ENCODE measurements around the gene CYP2S1.
"Not testable (repeated sequence)": the region's sequence is repeated elsewhere in the genome, so short reads cannot be mapped to it uniquely, and the experiment has no call there.

The CYP2S1 gene

DNA sequence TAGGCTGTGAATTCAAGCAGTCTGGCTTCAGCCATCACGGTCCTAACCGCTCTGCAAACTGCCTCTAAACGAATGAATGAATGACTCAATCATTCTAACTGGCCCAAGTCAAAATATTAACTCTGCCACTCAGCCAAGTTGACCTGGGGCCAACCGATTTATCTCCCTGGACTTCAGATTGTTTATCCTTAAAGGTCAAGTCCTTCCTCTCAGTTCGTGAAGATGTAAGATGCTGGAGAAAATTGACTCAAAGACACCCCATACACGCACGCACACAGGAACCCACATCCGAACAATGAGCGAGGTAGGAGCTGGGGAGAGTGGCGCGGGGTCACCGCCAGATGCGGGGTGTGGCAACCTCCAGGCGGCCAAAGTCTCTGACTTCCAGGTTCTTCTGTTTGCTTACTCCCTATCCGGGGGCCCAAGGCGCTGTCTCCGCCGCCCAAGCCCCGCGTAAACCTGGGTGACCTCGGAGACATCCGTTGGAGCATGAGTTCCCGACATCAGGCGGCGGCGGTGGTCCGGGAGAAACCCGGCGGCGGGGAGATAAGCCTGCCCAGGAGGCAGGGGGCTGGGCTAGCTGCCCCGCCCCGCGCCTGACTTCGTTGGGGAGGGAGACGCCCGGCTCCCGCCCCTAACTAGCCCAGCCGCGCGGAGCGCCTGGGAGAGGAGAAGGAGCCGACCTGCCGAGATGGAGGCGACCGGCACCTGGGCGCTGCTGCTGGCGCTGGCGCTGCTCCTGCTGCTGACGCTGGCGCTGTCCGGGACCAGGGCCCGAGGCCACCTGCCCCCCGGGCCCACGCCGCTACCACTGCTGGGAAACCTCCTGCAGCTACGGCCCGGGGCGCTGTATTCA, at the start of gene CYP2S1:
CYP2S1 (plus strand) TSS at position 646 of the 856 bp plus-strand sequence; CDS start at position 692, 46 bp downstream.
- no peak for DNase-seq

DNA sequence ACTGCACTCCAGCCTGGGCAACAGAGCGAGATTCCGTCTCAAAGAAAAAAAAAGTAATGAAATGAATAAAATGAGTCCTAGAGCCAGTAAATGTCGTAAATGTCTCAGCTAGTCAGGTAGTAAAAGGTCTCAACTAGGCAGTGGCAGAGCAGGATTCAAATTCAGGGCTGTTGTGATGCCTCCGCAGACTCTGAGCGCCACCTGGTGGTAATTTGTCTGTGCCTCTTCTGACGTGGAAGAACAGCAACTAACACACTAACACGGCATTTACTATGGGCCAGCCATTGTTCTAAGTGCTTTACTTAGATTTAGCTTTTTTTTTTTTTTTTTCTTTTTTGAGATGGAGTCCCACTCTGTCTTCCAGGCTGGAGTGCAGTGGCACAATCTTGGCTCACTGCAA, 48.6 kb upstream of the CYP2S1 start:
- peak; percentile 71 for DNase-seq

DNA sequence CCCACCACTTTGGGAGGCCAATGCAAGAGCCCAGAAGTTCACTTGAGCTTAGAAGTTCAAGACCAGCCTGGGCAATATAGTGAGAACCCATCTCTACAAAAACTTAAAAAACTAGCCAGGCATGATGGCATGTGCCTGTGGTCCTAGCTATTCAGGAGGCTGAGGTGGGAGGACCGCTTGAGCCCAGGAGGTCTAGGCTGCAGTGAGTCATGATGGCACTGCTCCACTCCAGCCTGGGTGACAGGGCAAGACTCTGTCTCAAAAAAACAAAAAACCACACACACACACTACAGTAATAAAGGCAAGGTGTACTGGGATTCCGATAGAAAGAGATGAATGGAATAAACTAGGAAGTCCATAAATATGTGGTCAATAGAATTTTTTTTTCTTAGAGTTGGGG, 43.2 kb upstream of the CYP2S1 start:
- DNase-seq: no peak

- DNase-seq: not testable (repeated sequence)
Measured at GRCh38 chr19:41150986-41151385, 42.0 kb upstream of the CYP2S1 start.

DNA sequence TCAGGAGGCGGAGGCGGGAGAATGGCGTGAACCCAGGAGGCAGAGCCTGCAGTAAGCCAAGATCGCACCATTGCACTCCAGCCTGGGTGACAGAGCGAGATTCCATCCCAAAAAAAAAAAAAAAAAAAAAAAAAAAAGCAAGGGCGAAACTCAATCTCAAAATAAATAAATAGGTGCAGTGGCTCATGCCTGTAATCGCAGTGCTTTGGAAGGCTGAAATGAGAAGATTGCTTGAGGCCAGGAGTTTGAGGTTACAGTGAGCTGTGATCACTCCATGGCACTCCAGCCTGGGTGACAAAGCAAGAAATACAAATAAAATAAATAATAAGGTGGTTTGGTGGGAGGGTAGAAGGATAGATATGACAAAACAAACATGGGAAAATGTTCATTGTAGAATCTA, 39.0 kb upstream of the CYP2S1 start:
- no peak for DNase-seq

GRCh38 chr19:41156207-41156606, 36.8 kb upstream of the CYP2S1 start:
- DNase-seq: no peak

DNA sequence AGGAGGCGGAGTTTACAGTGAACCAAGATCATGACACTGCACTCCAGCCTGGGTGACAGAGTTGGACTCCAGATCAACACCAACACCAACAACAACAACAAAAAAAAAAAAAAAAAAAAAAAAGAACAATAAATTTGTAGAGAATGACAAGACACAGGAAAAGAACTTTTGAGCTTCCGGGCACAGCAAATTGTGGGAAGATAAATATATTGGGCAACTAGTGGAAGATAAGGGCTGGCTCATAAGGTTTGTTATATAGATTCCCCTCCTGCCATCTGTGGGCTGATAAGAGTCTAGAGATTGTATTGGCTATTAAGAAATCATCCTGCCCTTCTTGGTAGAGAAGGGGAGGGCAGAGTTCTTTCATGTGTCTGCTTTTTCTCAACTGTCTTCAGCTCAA, 33.1 kb upstream of the CYP2S1 start:
- no peak for DNase-seq

- DNase-seq: no peak
Measured at GRCh38 chr19:41161903-41162302, 31.1 kb upstream of the CYP2S1 start.

DNA sequence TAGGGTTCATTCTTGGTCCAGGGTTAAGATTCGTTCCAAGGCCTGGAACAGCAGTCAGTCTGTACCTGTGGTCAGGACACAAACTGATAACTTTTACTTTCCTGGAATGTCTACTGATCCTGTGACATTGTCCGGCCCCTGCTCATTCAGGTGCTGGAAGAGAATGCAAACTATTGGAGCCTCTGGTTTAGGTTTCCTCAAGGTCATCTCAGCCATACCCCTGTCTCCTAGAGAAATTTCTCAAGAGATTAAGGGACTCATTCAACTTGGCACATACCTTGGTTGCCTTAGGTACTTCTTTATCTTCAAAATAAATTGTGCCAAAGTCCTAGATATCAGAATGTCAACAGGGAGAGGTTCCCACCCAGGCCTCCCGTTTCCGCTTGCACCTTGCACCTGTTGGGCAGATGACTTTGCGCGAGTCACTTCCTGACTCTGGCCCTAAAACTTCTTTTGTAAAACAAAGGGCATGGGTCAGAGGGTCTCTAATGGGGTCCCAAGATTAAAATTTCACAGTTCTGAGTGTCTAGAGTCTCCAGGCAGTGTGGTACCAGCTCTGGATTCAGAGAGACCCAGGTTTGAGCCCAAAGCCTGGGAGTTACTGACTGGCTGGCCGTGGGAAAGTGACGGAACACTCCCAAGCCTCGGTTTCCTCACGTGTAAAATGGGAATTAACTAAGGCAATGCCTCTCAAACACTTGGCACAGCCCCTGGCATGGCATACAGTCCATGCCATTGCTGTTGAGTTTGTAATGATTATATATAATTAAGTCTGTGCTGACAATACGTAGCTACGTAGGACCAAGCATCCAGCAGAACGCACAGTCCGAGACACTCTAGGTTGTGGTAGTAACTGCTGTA, 25.8 kb upstream of the CYP2S1 start:
- no peak for DNase-seq

- no peak for DNase-seq
Measured at GRCh38 chr19:41172297-41173164, 20.5 kb upstream of the CYP2S1 start.

DNA sequence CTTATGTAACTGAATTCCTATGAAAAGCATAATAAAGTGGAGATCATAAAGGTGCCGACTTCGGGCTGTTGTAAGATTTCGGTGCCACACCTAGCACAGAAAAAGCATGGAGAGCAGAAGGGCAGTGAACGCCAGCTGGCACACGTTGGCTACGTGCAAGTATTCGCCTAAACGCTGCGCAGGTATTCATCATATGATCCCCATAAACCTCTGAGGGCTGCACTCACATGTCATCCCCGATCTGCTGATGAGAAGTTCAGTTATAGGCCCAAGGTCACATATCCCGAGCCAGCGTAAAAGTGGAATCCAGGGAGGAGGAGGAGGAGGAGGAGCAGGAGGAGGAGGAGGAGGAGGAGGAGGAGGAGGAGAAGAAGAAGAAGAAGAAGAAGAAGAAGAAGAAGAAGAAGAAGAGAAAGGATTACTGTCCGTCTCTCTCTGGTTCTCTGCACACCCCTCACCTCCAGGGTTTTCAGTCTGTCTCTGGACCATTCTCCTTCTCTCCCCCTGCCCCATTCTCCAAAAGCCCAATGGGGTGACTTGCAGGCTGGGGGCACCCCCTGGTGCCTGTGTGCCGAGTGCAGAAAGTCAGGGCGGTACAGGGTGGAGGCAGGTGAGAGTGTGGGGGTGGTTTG, 18.6 kb upstream of the CYP2S1 start:
- no peak for DNase-seq

GRCh38 chr19:41175801-41176777, 16.9 kb upstream of the CYP2S1 start:
- peak; percentile 81 for DNase-seq

- DNase-seq: not testable (repeated sequence)
Measured at GRCh38 chr19:41180173-41180572, 12.8 kb upstream of the CYP2S1 start.

DNA sequence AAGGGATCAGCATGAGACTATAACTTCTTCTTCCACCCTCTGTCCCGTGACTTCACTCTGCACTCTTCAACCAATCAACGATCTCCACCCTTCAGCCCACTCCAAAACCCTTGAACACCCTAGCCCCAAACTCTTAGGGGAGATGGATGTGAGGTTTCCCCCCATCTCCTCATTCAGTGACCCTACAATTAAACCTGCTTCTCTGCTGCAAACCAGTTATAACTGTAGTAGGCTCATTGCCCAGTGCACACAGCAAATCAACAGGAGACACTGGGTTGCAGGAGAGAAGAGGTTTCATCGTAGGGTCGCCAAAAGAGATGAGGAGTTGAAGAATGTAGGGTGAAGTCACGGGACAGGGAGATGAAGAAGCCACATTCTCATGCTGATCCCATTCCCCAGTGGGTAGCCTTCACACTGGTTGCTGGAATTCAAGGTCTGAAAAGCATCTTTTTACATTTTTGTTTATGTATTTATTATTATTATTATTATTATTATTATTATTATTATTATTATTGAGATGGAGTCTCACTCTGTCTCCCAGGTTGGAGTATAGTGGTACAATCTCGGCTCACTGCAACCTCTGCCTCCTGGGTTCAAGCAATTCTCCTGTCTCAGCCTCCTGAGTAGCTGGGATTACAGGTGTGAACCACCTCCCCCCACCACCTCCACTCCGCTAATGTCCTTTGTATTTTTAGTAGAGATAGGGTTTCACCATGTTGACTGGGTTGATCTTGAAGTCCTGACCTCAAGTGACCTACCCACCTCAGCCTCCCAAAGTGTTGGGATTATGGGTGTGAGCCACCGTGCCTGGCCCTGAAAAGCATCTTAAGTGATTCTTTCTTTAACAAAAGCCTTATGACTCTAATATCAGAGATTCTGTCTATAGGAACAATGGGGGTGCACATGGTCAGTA, 5.8 kb upstream of the CYP2S1 start:
- DNase-seq: no peak

- no peak for DNase-seq
Measured at GRCh38 chr19:41187884-41188279, 5.1 kb upstream of the CYP2S1 start.

- no peak for DNase-seq
Measured at GRCh38 chr19:41189425-41190065, 3.5 kb upstream of the CYP2S1 start.

DNA sequence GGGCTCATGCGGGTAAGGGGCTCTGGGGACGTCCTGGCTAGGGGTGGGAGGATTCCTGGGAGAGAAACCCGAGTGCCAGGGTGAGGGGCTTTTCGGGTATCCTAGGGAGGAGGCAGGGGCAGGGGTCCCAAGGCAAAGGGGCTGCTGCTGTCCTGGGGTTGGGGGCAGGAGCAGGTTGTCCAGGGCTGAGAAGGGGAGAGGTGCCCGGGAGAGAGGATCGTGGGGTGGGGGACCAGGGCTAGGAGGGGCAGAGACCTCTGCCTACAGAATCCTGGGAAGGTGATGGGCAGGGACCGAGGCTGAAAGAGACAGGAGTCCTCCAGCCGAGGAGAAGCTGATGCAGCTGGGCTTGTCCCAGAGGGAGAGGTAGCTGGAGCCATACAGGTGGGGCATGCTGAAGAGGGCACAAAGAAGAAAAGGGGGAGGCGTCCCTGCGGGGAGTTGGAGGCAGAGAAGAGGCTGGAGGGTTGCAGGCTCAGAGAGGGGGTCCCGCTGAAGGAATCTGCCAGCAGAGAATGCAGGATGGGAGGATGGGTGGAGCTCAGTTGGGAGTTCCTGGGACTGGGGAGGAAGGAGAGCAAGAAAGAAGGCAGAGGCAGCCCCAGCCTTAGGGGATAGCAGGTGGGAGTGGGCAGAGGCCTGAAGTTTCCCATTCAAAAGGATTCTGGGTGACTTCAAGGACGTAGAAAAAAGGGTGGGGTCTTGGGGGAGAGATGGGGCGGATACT, 574 bp downstream of the CYP2S1 start:
- no peak for DNase-seq

DNA sequence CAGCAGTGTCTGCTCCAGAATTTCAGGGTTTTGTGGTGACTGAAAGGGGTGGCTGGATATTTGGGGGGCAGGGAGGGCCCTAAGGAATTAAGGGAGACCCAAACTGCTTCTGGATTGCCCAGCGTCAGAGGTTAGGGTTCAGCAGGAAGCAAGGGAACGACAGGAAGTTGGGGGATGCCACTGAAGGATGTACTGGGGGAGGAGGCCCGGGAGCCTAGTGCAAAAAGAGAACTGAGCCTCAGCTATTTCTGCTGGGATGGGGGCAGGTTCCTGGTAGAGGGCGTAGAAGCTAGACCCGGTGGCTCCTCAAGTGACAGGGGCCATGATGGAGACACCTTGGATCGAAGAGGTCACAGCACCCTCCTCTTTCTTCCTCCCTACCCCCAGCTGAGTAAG, 1.1 kb downstream of the CYP2S1 start:
- no peak for DNase-seq
